ENCODE results near the gene ATG7. TPM values are rescaled to one million over a fixed set of nuclear protein-coding genes. Genes with fewer than 3 reads are reported as not detected.
"Not testable (repeated sequence)": the region's sequence is repeated elsewhere in the genome, so short reads cannot be mapped to it uniquely, and the experiment has no call there.

ATG7 gene
- total RNA-seq, 4 donors from 2014 or later = 49.4 to 145 (median 82.1) TPM

DNA sequence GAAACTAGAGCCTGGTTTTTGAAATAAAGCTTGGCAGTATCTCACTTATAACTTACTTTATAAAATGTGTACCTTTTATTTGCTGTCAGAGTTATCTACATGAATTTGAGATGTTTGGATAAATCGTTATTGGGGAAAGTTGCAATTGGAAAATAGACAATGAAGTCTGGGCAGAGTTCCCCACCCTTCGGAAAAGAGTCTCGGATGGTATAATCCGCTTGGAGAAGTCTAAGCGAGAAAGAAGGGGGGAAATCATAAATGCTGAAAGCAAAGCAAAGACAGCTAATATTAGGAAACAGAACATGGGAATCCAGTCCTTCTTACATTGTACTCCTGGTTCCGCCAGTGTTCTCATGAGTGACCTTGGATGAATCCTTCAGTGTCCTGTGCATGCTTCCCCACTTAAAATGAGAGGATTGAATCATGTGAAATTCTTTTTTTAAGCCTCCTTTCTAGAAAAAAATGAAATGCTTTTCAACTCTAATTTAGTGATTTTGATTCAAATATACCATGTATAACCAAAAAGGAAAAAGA lies 162.4 kb downstream of the ATG7 start:
- H3K27me3 ChIP-seq = no peaks in the 10 kb centered on the region
- 43% methylated on average over 6 of the region's 6 CpGs for WGBS
- peak overlapping the region; percentile 43 for H3K27ac ChIP-seq
- no peak overlapping the region for H3K4me3 ChIP-seq
- no peaks in the 10 kb centered on the region for H3K9me3 ChIP-seq
- TF ChIP-seq POLR2AphosphoS5 (IDR thresholded peaks at IDR 0.05) (no peak), CTCF (IDR thresholded peaks at IDR 0.05) (no peak), POLR2A (IDR thresholded peaks at IDR 0.05) (no peak), EP300 (IDR thresholded peaks at IDR 0.05) (no peak)
- no peak for DNase-seq (ENCODE audit: low spot score in 2 of 2)
- peaks cover 38% of the 10 kb centered on the region for H3K4me1 ChIP-seq
- H3K36me3 ChIP-seq = no peaks in the 10 kb centered on the region

DNA sequence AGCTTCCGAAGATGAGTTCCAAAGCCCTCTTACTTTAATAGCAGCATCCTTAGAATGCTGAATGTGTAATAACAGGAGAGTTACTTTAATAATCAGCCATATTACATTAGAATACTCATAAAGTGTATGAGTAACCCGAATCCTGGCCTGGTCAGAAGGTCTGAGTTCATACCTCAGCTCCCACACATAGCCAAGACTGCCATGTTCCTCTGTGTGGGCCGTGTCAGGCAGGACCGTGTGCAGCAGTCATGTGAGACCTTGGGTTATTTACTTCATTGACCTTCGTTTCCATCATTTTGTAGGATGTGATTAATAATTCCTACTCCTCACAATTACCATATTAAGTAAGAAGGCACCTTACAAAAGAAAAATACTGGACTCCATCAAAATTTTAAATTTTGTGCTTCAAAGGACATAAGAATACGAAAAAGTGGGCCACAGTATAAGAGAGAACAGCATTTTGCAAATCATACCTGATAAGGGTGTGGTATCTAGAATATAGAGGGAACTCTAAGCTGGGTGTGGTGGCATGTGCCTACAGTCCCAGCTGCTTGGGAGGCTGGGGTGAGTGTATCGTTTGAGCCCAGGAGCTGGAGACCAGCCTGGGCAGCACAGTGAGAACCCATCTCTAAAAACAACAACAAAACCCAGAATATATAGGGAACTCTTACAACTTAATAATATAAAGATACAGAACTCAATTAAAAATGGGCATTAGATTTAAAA lies 163.4 kb downstream of the ATG7 start:
- H3K4me3 ChIP-seq = no peak overlapping the region
- no peaks in the 10 kb centered on the region for H3K9me3 ChIP-seq
- DNase-seq (ENCODE audit: low spot score in 2 of 2) = no peak
- H3K27ac ChIP-seq = no peak overlapping the region
- H3K36me3 ChIP-seq = no peaks in the 10 kb centered on the region
- 80% methylated on average over 7 of the region's 7 CpGs for WGBS
- no peaks in the 10 kb centered on the region for H3K27me3 ChIP-seq
- no peak for TF ChIP-seq POLR2A (IDR thresholded peaks at IDR 0.05)
- TF ChIP-seq POLR2AphosphoS5 (IDR thresholded peaks at IDR 0.05) = no peak
- TF ChIP-seq CTCF (IDR thresholded peaks at IDR 0.05) = no peak
- no peak for TF ChIP-seq EP300 (IDR thresholded peaks at IDR 0.05)
- H3K4me1 ChIP-seq = peaks cover 34% of the 10 kb centered on the region

DNA sequence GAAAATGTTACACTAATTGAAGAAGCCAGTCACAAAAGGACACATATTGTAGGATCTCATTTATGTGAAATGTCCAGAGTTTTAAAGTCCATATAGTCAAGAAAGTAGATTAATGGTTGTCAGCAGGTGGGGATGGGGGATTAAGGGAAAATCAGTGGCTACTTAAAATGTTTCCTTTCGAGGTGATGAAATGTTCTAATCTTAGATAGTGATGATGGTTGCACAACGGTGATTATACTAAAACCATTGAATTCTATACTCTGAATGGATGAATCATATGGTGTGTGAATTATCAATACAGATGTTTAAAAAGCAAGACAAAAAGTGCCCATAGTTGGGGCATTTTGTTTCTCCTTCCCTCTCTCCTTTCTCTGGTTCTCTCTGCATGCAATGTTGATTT lies 164.6 kb downstream of the ATG7 start:
- Histone ChIP-seq H3K36me3 (no peaks in the 10 kb centered on the region), H3K9me3 (no peaks in the 10 kb centered on the region), H3K4me1 (peaks cover 22% of the 10 kb centered on the region), H3K27ac (no peak overlapping the region), H3K4me3 (no peak overlapping the region), H3K27me3 (no peaks in the 10 kb centered on the region)
- DNase-seq (ENCODE audit: low spot score in 2 of 2) = no peak
- TF ChIP-seq EP300 (IDR thresholded peaks at IDR 0.05) = no peak
- TF ChIP-seq POLR2A (IDR thresholded peaks at IDR 0.05) = no peak
- no peak for TF ChIP-seq POLR2AphosphoS5 (IDR thresholded peaks at IDR 0.05)
- no peak for TF ChIP-seq CTCF (IDR thresholded peaks at IDR 0.05)
- WGBS = 90% methylated on average over 2 of the region's 2 CpGs

GRCh38 chr3:11437506-11437905 lies 165.3 kb downstream of the ATG7 start:
- Histone ChIP-seq H3K27me3 (no peaks in the 10 kb centered on the region), H3K4me3 (no peak overlapping the region), H3K4me1 (peaks cover 19% of the 10 kb centered on the region), H3K9me3 (no peaks in the 10 kb centered on the region), H3K27ac (no peak overlapping the region), H3K36me3 (no peaks in the 10 kb centered on the region)
- no peak for TF ChIP-seq CTCF (IDR thresholded peaks at IDR 0.05)
- no peak for TF ChIP-seq POLR2A (IDR thresholded peaks at IDR 0.05)
- TF ChIP-seq EP300 (IDR thresholded peaks at IDR 0.05) = no peak
- no peak for TF ChIP-seq POLR2AphosphoS5 (IDR thresholded peaks at IDR 0.05)
- WGBS = 98% methylated on average over 6 of the region's 6 CpGs
- no peak for DNase-seq (ENCODE audit: low spot score in 2 of 2)

GRCh38 chr3:11438646-11439045 lies 166.4 kb downstream of the ATG7 start:
- no peak for DNase-seq (ENCODE audit: low spot score in 2 of 2)
- no peak overlapping the region for H3K27ac ChIP-seq

DNA sequence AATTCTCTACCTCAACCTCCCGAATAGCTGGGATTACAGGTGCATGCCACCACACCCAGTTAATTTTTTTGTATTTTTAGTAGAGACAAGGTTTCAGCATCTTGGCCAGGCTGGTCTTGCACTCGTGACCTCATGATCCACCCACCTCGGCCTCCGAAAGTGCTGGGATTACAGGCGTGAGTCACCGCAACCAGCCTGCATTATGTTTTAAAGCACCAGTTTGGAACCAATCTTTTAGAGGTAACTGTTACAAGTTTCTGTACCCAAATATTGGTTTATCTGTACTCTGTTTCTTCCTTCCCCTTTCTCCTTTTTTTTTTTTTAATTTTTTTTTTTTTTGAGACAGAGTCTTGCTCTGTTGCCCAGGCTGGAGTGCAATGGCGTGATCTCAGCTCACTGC lies 169.1 kb downstream of the ATG7 start:
- H3K27me3 ChIP-seq; H3K4me3 ChIP-seq; H3K9me3 ChIP-seq; H3K36me3 ChIP-seq; DNase-seq (ENCODE audit: low spot score in 2 of 2); H3K27ac ChIP-seq; H3K4me1 ChIP-seq: not testable (repeated sequence)
- whole genome bisulfite sequencing = 85% methylated on average over 7 of the region's 7 CpGs

More at GRCh38 chr3:11438646-11439045, 166.4 kb downstream of the ATG7 start:
- H3K36me3 ChIP-seq = no peaks in the 10 kb centered on the region
- TF ChIP-seq POLR2AphosphoS5 (IDR thresholded peaks at IDR 0.05) (no peak), POLR2A (IDR thresholded peaks at IDR 0.05) (no peak), CTCF (IDR thresholded peaks at IDR 0.05) (no peak), EP300 (IDR thresholded peaks at IDR 0.05) (no peak)
- peaks cover 14% of the 10 kb centered on the region for H3K4me1 ChIP-seq
- no peaks in the 10 kb centered on the region for H3K9me3 ChIP-seq
- no peaks in the 10 kb centered on the region for H3K27me3 ChIP-seq
- 61% methylated on average over 2 of the region's 2 CpGs for WGBS
- H3K4me3 ChIP-seq = no peak overlapping the region
